HG03460 (cell line): ENCODE data around the gene COX7B2.

Experiments
- ATAC-seq: cut with Tn5 transposase; IDR thresholded peaks from one replicate; pipeline ENCODE4 v1.9.1; 2021; ENCODE audit not compliant: unreplicated experiment

COX7B2 gene

DNA sequence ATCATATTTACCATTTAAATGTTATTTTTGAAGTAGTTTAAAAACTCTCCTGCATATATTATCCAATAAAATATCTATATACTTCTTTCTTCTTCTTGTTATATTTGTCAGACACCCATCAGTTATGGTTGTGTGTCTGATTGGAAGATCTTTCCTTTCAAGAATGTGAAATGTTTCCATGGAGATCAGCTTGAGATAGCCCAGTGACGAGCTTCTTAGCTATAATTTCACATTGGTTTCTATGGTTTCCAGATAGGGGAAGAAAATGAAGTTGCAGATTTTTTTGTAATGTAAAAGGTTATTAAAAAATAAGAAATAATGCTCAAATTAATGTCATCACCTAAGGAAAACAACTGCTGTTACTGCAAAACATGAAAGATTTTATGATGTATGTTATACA lies 189.0 kb downstream of the COX7B2 start:
- ATAC-seq = no peak

DNA sequence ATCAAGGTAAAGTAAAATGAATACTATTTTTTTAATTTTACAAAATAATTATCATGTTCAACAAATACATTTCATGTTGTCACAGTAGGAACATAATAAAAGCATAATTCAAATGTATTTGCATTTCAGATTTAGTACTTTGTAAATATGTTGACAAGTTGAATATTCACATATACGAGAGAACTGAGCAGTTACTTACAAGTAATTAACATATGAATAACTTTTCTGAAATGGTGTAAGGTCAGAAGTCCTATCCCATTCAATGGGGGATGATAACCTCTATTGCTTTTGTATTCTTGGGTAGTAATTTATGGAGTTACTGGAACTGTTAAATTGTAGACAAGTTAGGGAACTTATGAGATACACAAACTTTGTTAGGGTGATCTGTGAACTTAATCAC lies 191.1 kb downstream of the COX7B2 start:
- ATAC-seq = no peak

- no peak for ATAC-seq
These were observed 193.6 kb downstream of the COX7B2 start for GRCh38 chr4:46715468-46715867.

DNA sequence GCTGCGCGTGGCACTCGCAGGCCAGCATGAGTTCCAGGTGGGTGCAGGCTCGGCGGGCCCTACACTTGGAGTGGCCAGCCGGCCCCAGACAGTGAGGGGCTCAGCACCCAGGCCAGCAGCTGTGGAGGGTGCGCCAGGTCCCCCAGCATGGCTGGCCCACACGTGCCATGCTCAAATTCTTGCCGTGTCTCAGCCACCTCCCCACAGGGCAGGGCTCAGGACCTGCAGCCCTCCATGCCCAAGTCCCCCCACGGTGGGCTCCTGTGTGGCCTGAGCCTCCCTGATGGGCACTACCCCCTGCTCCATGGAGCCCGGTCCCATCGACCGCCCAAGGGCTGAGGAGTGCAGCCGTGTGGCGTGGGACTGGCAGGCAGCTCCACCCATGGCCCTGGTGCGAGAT lies 210.2 kb downstream of the COX7B2 start:
- no peak for ATAC-seq
